Kidney (tissue), 14 donors: ENCODE data around the gene YOD1. TPM values are rescaled to one million over a fixed set of nuclear protein-coding genes. Genes with fewer than 3 reads are reported as not detected.
A peak's percentile ranks its signal among the peaks of the same experiment; 100 is the strongest.

Experiments used
- DNase-seq, 5 donors: peaks; one replicate each; pipeline ENCODE4 v3.0.0-alpha.2; 2013 to 2020
- FAIRE-seq: peaks from 2 replicates; lab custom pipeline; 2012; peaks lifted over from hg19 to GRCh38; lab: Jason Lieb, UNC
- H3K27ac ChIP-seq, 2 donors: one replicate each; pipeline ENCODE4 v1.7.0; 2013; ENCODE audit warnings: low read depth in 2 of 2, low read length in 2 of 2, inconsistent platforms in 1 of 2
- H3K27me3 ChIP-seq: one replicate; pipeline ENCODE4 v1.7.1; 2013; ENCODE audit warnings: low read length, inconsistent platforms; ENCODE audit not compliant: control insufficient read depth, insufficient read depth
- H3K36me3 ChIP-seq, 3 donors: one replicate each; pipeline versions ENCODE4 v1.7.0 to v1.7.1; 2013; ENCODE audit warnings: low read length in 3 of 3, control low read depth in 1 of 3, inconsistent platforms in 1 of 3; ENCODE audit not compliant: insufficient read depth in 3 of 3, control insufficient read depth in 2 of 3
- H3K4me1 ChIP-seq, 3 donors: one replicate each; pipeline versions ENCODE4 v1.7.0 to v1.7.1; 2013; ENCODE audit warnings: low read length in 3 of 3, inconsistent platforms in 1 of 3, low read depth in 1 of 3; ENCODE audit not compliant: control insufficient read depth in 2 of 3, insufficient read depth in 2 of 3
- H3K4me3 ChIP-seq, 3 donors: one replicate each; pipeline versions ENCODE4 v1.7.0 to v1.8.1; 2013; ENCODE audit warnings: low read length in 3 of 3, control low read depth in 1 of 3, inconsistent platforms in 1 of 3
- H3K9ac ChIP-seq, 3 donors: one replicate each; pipeline versions ENCODE4 v1.7.0 to v1.7.1; 2013; ENCODE audit warnings: low read length in 3 of 3, control low read depth in 1 of 3, inconsistent platforms in 1 of 3
- H3K9me3 ChIP-seq, 3 donors: one replicate each; pipeline versions ENCODE4 v1.7.0 to v1.7.1; 2013; ENCODE audit warnings: low read length in 3 of 3, control low read depth in 1 of 3, inconsistent platforms in 1 of 3; ENCODE audit not compliant: control insufficient read depth in 2 of 3, insufficient read depth in 1 of 3
- CTCF ChIP-seq: IDR thresholded peaks from 3 replicates; pipeline ENCODE4 v1.5.1; 2012; ENCODE audit warnings: mild to moderate bottlenecking, moderate library complexity, borderline replicate concordance; ENCODE audit not compliant: insufficient read depth; ENCODE audit errors: extremely low read depth
- intact Hi-C: fragments of 100-400 bp; cut with DNase I; formaldehyde crosslinking; loops from one replicate; pipeline ENCODE4 v1.11.1; 2022
- polyA plus RNA-seq: library from polyadenylated mRNA; stranded (reverse); fragments of 350-450 nt; fragmentation: Illumina TruSeq; extraction: RNeasy Lipid Tissue Mini Kit (QIAGEN cat#74804); gene quantifications from one replicate; pipeline ENCODE4 v1.2.3, GENCODE V29; 2014; ENCODE audit warnings: low read depth, low replicate concordance; ENCODE audit not compliant: insufficient read depth
- total RNA-seq: library from RNA; stranded (reverse); fragmentation: NEBNext Ultra II Directional; extraction: Animal tissue kit (Norgen Biotek cat#: 25700); gene quantifications from one replicate; pipeline ENCODE4 v1.2.1, GENCODE V29; 2021
- donor health status: control.
- donor health status: control.
- donor health status: control.
- donor health status: control.
- donor health status: control.
- donor health status: DM: yes; HTN: yes; CAD: no.
- donor health status: Normal renal cell carcinoma (clear cell type).

YOD1 gene
- total and polyA plus RNA-seq, 2 donors from 2014 or later, result 2.7 to 6.2 TPM

GRCh38 chr1:207024202-207025145 lies 26.5 kb downstream of the YOD1 start:
- FAIRE-seq (no peak), DNase-seq (no peak)
- peaks cover 15 to 55% (median 34%) of the 10 kb centered on the region in 3 donors for H3K4me1 ChIP-seq
- TF ChIP-seq CTCF, result no peak
- no peaks in the 10 kb centered on the region for H3K9me3 ChIP-seq
- peak overlapping the region in 1 of 3 donors; percentile 41 for H3K9ac ChIP-seq
- peak overlapping the region; percentile 70 to 73 for H3K27ac ChIP-seq
- no peaks in the 10 kb centered on the region for H3K27me3 ChIP-seq
- peaks cover 0 to 5% (median 0%) of the 10 kb centered on the region in 3 donors for H3K36me3 ChIP-seq
- H3K4me3 ChIP-seq, result no peak overlapping the region
- intact Hi-C loops, result no loop called here

DNA sequence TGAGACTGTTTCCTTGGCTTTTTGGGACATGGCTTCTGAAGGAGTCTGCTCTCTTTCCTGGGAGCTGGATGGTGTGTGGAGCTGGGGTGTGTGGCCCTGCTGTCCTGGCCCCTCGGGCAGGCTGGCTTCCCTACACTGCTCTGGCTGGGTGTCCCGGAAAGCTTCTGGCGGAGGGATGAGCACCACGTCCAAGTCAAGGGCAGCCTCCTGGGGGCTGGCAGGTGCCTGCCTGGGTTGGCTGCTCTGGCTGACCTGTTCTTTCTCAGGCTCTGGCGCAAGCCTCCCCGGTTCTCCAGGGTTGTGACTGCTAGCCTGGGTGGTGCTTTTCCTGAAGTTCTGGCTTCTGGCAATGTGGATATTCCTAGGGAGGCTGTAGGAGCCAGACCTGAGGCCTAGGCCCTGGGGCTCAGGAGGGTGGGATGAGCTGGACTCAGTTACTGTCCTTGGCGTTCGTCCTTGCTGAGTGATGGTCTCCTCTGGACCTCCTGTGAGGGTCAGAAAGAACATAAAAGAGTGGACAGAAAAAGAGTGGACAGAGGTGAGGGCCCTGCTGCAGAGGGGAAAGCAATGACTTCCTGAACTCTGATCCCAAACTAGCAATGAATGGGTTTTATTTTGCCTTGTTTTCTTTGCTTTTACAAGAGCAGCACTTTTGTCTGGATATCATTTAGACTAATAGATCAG lies 27.9 kb downstream of the YOD1 start:
- no peak for TF ChIP-seq CTCF
- no peak for FAIRE-seq
- Histone ChIP-seq H3K36me3 (peaks cover 0 to 5% (median 0%) of the 10 kb centered on the region in 3 donors), H3K27ac (peak overlapping the region in 1 of 2 donors; percentile 13), H3K4me3 (no peak overlapping the region), H3K9ac (no peak overlapping the region), H3K4me1 (peaks cover 15 to 48% (median 34%) of the 10 kb centered on the region in 3 donors), H3K27me3 (no peaks in the 10 kb centered on the region), H3K9me3 (no peaks in the 10 kb centered on the region)
- DNase-seq, result no peak
- intact Hi-C loops, result no loop called here

- Histone ChIP-seq H3K27me3 (no peaks in the 10 kb centered on the region), H3K4me1 (peaks cover 14 to 41% (median 27%) of the 10 kb centered on the region in 3 donors), H3K9me3 (no peaks in the 10 kb centered on the region), H3K4me3 (no peak overlapping the region), H3K27ac (no peak overlapping the region), H3K9ac (no peak overlapping the region), H3K36me3 (peaks cover 0 to 5% (median 0%) of the 10 kb centered on the region in 3 donors)
- no peak for TF ChIP-seq CTCF
- no peak for FAIRE-seq
- DNase-seq, result no peak
- intact Hi-C loops, result no loop called here
Observed at GRCh38 chr1:207021876-207022596, 29.0 kb downstream of the YOD1 start.
